Tibial artery (tissue), 4 donors: ENCODE data around the gene PAX8.
A peak's percentile ranks its signal among the peaks of the same experiment; 100 is the strongest.
"Not testable (repeated sequence)": the region's sequence is repeated elsewhere in the genome, so short reads cannot be mapped to it uniquely, and the experiment has no call there.

Experiments used
- DNase-seq, 2 donors: peaks; one replicate each; pipeline ENCODE4 v3.0.0-alpha.2; 2019
- H3K27ac ChIP-seq, 2 donors: fragments of 200-600 bp; sonication (generic) in 1 of 2; 1 replicate in 1 of 2; 2 replicates in 1 of 2; pipeline ENCODE4 v1.5.1; 2018 to 2019; ENCODE audit warnings: mild to moderate bottlenecking in 1 of 2
- H3K27me3 ChIP-seq, 2 donors: fragments of 200-600 bp; sonication (generic) in 1 of 2; one replicate each; pipeline versions ENCODE4 v1.5.1 to v1.6.0; 2016 to 2019
- H3K36me3 ChIP-seq, 3 donors: fragments of 200-600 bp; sonication (generic) in 2 of 3; one replicate each; pipeline ENCODE4 v1.5.1; 2016 to 2019; ENCODE audit warnings: mild to moderate bottlenecking in 2 of 3
- H3K4me1 ChIP-seq, 4 donors: fragments of 200-600 bp; sonication (generic) in 2 of 4; 1 replicate in 3 of 4; 2 replicates in 1 of 4; pipeline ENCODE4 v1.5.1; 2016 to 2019
- H3K4me3 ChIP-seq, 2 donors: fragments of 200-600 bp; sonication (generic) in 1 of 2; 1 replicate in 1 of 2; 2 replicates in 1 of 2; pipeline ENCODE4 v1.5.1; 2018 to 2019; ENCODE audit warnings: mild to moderate bottlenecking in 2 of 2
- H3K9me3 ChIP-seq, 3 donors: fragments of 200-600 bp; sonication (generic) in 1 of 3; one replicate each; pipeline ENCODE4 v1.5.1; 2016 to 2019
- CTCF ChIP-seq, 2 experiments: fragments of 200-600 bp in 1 of 2; fragments of 450-650 bp in 1 of 2; IDR thresholded peaks; one replicate each; pipeline ENCODE4 v1.5.1; 2017 to 2019; ENCODE audit warnings: antibody characterized with exemption in 2 of 2, mild to moderate bottlenecking in 1 of 2, moderate library complexity in 1 of 2
- intact Hi-C: fragments of 100-400 bp; cut with DNase I; formaldehyde crosslinking; loops from one replicate; pipeline ENCODE4 v1.15.0; 2023; ENCODE audit warnings: low total_unique reads

The PAX8 gene

DNA sequence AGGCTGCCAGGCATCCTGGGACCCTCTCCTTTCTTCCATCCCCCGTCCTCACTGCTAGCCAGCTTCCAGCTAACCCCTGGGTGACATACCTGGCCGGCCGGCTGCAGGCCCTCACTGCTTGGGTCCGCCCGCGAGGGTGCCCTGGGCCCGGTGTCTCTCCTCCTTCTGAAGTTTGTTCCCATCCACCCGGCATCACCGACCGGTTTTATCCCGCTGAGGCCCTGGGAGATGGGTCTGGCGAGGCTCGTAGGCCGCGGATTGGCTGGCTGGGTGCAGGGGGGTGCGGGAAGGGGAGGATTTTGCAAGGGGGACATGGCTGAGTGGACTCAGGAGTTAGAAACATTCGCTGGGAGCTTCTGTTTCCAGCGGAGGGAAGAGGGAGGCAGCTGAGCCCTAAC lies at the start of gene PAX8:
PAX8 (minus strand) TSS at position 180 of the 398 bp plus-strand sequence. CDS start 527 bp downstream, outside the sequence.
- H3K36me3 ChIP-seq, result no peaks in the 10 kb centered on the region
- H3K9me3 ChIP-seq, result no peaks in the 10 kb centered on the region
- DNase-seq, result no peak
- H3K4me1 ChIP-seq, result peaks cover 0 to 38% (median 28%) of the 10 kb centered on the region in 4 donors
- H3K27ac ChIP-seq, result no peak within 1 kb of the TSS
- no peak for TF ChIP-seq CTCF (IDR thresholded peaks at IDR 0.05)
- peaks cover 3 to 53% of the 10 kb centered on the region in 2 donors for H3K27me3 ChIP-seq
- H3K4me3 ChIP-seq, result no peak within 1 kb of the TSS
- intact Hi-C loops, result no loop called here

DNA sequence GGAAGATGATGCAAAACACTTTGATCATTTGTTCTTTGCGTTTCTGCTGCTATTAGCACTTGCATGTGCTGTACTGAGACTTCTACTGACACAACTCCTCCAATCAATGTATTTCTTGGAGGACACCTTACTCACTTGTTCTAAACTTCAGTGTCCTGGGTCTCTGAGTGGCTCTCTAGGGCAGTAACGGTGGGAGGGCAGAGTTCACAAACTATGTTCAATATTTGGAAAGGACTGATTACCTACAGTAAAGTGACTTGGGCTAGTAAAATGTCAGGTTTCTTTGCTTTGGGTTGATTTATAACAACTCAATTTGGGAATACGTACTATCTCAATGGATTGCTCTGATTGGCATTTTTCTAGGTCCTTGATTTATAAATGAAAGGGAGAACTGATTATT lies 49.3 kb upstream of the PAX8 start:
- no peak overlapping the region for H3K4me3 ChIP-seq
- H3K36me3 ChIP-seq, result no peaks in the 10 kb centered on the region
- no peak overlapping the region for H3K27ac ChIP-seq
- intact Hi-C loops, result no loop called here
- no peak for TF ChIP-seq CTCF (IDR thresholded peaks at IDR 0.05)
- no peak for DNase-seq
- H3K27me3 ChIP-seq, result no peaks in the 10 kb centered on the region
- H3K9me3 ChIP-seq, result no peaks in the 10 kb centered on the region
- H3K4me1 ChIP-seq, result peaks cover 0 to 15% (median 4%) of the 10 kb centered on the region in 4 donors

- H3K36me3 ChIP-seq, DNase-seq, intact Hi-C loops, H3K9me3 ChIP-seq, H3K27me3 ChIP-seq: not testable (repeated sequence)
- Histone ChIP-seq H3K4me1 (peaks cover 0 to 15% (median 4%) of the 10 kb centered on the region in 4 donors), H3K27ac (peak overlapping the region in 1 of 2 donors; percentile 41), H3K4me3 (peak overlapping the region; percentile 35 to 54)
Measured at GRCh38 chr2:113325161-113325731, 46.5 kb upstream of the PAX8 start.

DNA sequence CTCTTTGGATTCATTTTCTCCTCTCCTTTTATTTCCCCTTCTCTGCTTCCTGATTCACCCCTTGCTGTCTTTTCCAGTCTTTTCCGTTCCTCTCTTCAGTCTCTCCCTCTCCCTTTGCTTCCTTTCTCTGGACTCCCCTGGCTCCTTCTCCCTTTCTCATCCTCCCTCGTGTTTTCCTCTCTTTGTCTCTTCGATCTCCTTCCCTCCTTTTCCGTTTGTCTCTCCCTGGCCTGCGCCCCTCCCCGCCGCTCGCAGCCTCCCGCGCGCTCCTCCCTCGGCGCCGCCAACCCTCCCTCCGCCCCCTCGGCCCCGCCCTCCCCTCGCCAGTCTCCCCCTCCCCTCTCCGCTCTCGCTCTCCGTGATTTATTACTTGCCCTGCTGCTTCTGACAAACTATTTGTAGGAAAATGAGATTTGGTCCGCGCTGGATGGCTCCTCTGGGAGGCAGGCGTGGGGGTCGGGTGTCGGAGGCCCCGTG lies 46.0 kb upstream of the PAX8 start:
- Histone ChIP-seq H3K4me3 (peak overlapping the region; percentile 35 to 54), H3K36me3 (no peaks in the 10 kb centered on the region), H3K9me3 (no peaks in the 10 kb centered on the region), H3K27me3 (peaks cover 0 to 4% of the 10 kb centered on the region in 2 donors), H3K27ac (peak overlapping the region in 1 of 2 donors; percentile 41), H3K4me1 (peaks cover 0 to 15% (median 4%) of the 10 kb centered on the region in 4 donors)
- DNase-seq, result no peak
- TF ChIP-seq CTCF (IDR thresholded peaks at IDR 0.05), result no peak
- intact Hi-C loops, result no loop called here

- H3K27me3 ChIP-seq, intact Hi-C loops, DNase-seq, H3K27ac ChIP-seq, H3K4me3 ChIP-seq, H3K9me3 ChIP-seq, H3K36me3 ChIP-seq: not testable (repeated sequence)
- H3K4me1 ChIP-seq, result peaks cover 0 to 15% (median 4%) of the 10 kb centered on the region in 4 donors
Measured at GRCh38 chr2:113323129-113323528, 44.4 kb upstream of the PAX8 start.

- H3K27me3 ChIP-seq, intact Hi-C loops, H3K36me3 ChIP-seq, DNase-seq, H3K27ac ChIP-seq, H3K9me3 ChIP-seq, H3K4me3 ChIP-seq: not testable (repeated sequence)
- peaks cover 0 to 10% (median 2%) of the 10 kb centered on the region in 4 donors for H3K4me1 ChIP-seq
Measured at GRCh38 chr2:113320106-113320505, 41.4 kb upstream of the PAX8 start.

DNA sequence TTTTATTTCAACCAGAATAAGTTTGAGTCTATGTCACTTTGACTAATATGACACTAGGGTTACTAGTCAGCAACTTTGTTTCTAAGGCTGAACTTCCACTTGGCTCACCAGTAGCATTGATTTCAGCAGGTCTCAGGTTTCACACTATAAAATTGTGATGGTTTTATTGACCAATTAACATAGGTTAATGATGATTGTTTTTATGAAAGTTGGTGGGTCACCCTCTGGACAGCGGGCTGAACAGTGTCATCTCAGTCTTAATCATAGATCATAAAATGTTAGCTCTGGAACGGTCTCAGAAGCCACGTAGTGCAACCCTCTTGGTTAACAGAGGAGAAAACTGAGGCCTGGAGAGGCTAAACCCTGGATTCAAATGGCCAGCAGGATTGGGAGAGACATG lies 40.2 kb upstream of the PAX8 start:
- H3K4me3 ChIP-seq, H3K27me3 ChIP-seq, H3K4me1 ChIP-seq, H3K9me3 ChIP-seq, H3K27ac ChIP-seq, intact Hi-C loops, H3K36me3 ChIP-seq, DNase-seq: not testable (repeated sequence)

- Histone ChIP-seq H3K36me3 (no peaks in the 10 kb centered on the region), H3K27ac (no peak overlapping the region), H3K4me1 (no peaks in the 10 kb centered on the region), H3K9me3 (no peaks in the 10 kb centered on the region), H3K4me3 (no peak overlapping the region), H3K27me3 (peaks cover 0 to 4% of the 10 kb centered on the region in 2 donors)
- TF ChIP-seq CTCF (IDR thresholded peaks at IDR 0.05), result no peak
- intact Hi-C loops, result no loop called here
- no peak for DNase-seq
Measured at GRCh38 chr2:113316085-113316484, 37.4 kb upstream of the PAX8 start.

- H3K4me3 ChIP-seq, H3K27ac ChIP-seq, H3K36me3 ChIP-seq, H3K9me3 ChIP-seq, DNase-seq, intact Hi-C loops, H3K27me3 ChIP-seq, H3K4me1 ChIP-seq: not testable (repeated sequence)
Measured at GRCh38 chr2:113314663-113315062, 35.9 kb upstream of the PAX8 start.

DNA sequence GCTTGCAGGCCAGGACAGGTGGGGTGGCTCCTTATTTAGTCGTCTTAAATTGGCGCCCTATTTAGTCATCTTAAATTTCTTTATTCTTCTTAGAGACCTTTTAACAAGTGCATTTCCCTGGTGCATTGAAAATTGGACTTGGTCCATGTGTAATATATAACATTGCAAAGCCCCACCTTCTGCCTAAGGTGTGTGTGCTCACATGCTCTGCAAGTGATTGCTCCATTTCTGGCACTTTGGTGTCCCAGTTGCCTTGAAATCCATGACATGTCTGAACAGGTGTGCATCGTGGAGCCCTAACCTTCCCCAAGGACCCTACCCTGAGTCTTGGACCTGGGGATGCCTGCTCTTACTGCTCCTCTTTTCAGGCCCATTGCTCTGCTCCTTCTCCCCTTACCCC lies 35.5 kb upstream of the PAX8 start:
- H3K4me1 ChIP-seq, H3K27me3 ChIP-seq, H3K4me3 ChIP-seq, intact Hi-C loops, H3K9me3 ChIP-seq, DNase-seq, H3K36me3 ChIP-seq, H3K27ac ChIP-seq: not testable (repeated sequence)
